GM23338 (cell line): Measurements from ENCODE around the gene NRXN2. TPM values are rescaled to one million over a fixed set of nuclear protein-coding genes. Genes with fewer than 3 reads are reported as not detected.

Experiments
- ATAC-seq: fragments of 200-7000 bp; cut with Tn5 transposase; 3 replicates; pipeline ENCODE4 v1.9.1; 2020
- DNase-seq: peaks from one replicate; pipeline ENCODE4 v3.0.0-alpha.2; 2015; ENCODE audit warnings: low spot score
- H2AFZ ChIP-seq: fragments of 200-600 bp; sonication (generic); 2 replicates; pipeline ENCODE4 v1.8.0; 2016; ENCODE audit warnings: antibody characterized with exemption, mild to moderate bottlenecking, moderate library complexity
- H3F3A ChIP-seq: fragments of 200-600 bp; sonication (generic); replicated peaks from 2 replicates; pipeline ENCODE4 v1.8.0; 2017; ENCODE audit warnings: antibody characterized with exemption, mixed run types, low read depth
- H3K27ac ChIP-seq: fragments of 200-600 bp; sonication (generic); 2 replicates; pipeline ENCODE4 v1.6.1; 2016; ENCODE audit warnings: low read depth
- H3K27me3 ChIP-seq: fragments of 200-600 bp; sonication (generic); 2 replicates; pipeline ENCODE4 v1.8.0; 2016; ENCODE audit warnings: mild to moderate bottlenecking, mixed run types, moderate library complexity; ENCODE audit not compliant: insufficient read depth
- H3K36me3 ChIP-seq: fragments of 200-600 bp; sonication (generic); 2 replicates; pipeline ENCODE4 v1.8.0; 2016; ENCODE audit warnings: mild to moderate bottlenecking; ENCODE audit not compliant: insufficient read depth
- H3K4me1 ChIP-seq: fragments of 200-600 bp; sonication (generic); 2 replicates; pipeline ENCODE4 v1.8.0; 2016; ENCODE audit warnings: mild to moderate bottlenecking, moderate library complexity; ENCODE audit not compliant: insufficient read depth
- H3K4me2 ChIP-seq: fragments of 200-600 bp; sonication (generic); 2 replicates; pipeline ENCODE4 v1.7.1; 2017; ENCODE audit warnings: mixed run types
- H3K4me3 ChIP-seq: fragments of 200-600 bp; sonication (generic); 2 replicates; pipeline ENCODE4 v1.6.1; 2016; ENCODE audit warnings: mixed run types
- H3K79me2 ChIP-seq: fragments of 200-600 bp; sonication (generic); replicated peaks from 2 replicates; pipeline ENCODE4 v1.8.0; 2017; ENCODE audit warnings: mild to moderate bottlenecking; ENCODE audit not compliant: insufficient read depth
- H3K9me2 ChIP-seq: fragments of 200-600 bp; sonication (generic); 2 replicates; pipeline ENCODE4 v1.8.0; 2017; ENCODE audit not compliant: insufficient read depth
- H4K20me1 ChIP-seq: fragments of 200-600 bp; sonication (generic); replicated peaks from 2 replicates; pipeline ENCODE4 v1.8.0; 2017; ENCODE audit warnings: mild to moderate bottlenecking; ENCODE audit not compliant: insufficient read depth
- H3K27ac Mint-ChIP-seq: 2 replicates; pipeline ENCODE4 v1.8.0; 2020; ENCODE audit warnings: inconsistent platforms, mild to moderate bottlenecking, moderate library complexity, mixed read lengths
- H3K27me3 Mint-ChIP-seq: 3 replicates; pipeline ENCODE4 v1.8.0; 2022; ENCODE audit warnings: low read depth, mild to moderate bottlenecking, moderate library complexity, mixed read lengths, inconsistent platforms; ENCODE audit not compliant: insufficient read depth, poor library complexity
- H3K36me3 Mint-ChIP-seq: 3 replicates; pipeline ENCODE4 v1.8.0; 2021; ENCODE audit warnings: low read depth, mild to moderate bottlenecking, inconsistent platforms, moderate library complexity, mixed read lengths
- H3K4me1 Mint-ChIP-seq: 3 replicates; pipeline ENCODE4 v1.8.0; 2020; ENCODE audit warnings: mild to moderate bottlenecking, inconsistent platforms, mixed read lengths
- H3K4me3 Mint-ChIP-seq: 3 replicates; pipeline ENCODE4 v1.8.0; 2021; ENCODE audit warnings: moderate library complexity, mild to moderate bottlenecking, inconsistent platforms, mixed read lengths
- H3K9me3 Mint-ChIP-seq: 3 replicates; pipeline ENCODE4 v1.8.0; 2020; ENCODE audit warnings: moderate library complexity, mild to moderate bottlenecking, inconsistent platforms, mixed read lengths
- EZH2phosphoT487 ChIP-seq: fragments of 200-600 bp; sonication (generic); IDR thresholded peaks from one replicate; pipeline ENCODE4 v1.8.1; 2018; ENCODE audit warnings: antibody characterized with exemption; ENCODE audit not compliant: unreplicated experiment
- NANOG ChIP-seq: IDR thresholded peaks from 2 replicates; pipeline ENCODE4 v1.6.1; 2016; ENCODE audit warnings: antibody characterized with exemption, borderline replicate concordance
- ZNF114 ChIP-seq: fragments of 250-450 bp; sonication (Bioruptor Pico); IDR thresholded peaks from 2 replicates; pipeline ENCODE4 v1.5.0; 2020; ENCODE audit warnings: mild to moderate bottlenecking, moderate library complexity
- polyA plus RNA-seq: library from polyadenylated mRNA; unstranded; fragments of >200 nt; fragmentation: Nextera tagmentation; extraction: Ambion mirVana; gene quantifications from 2 replicates; pipeline ENCODE4 v1.2.1, GENCODE V29; 2016
- total RNA-seq: library from RNA; depleted of rRNA; stranded (reverse); fragments of >200 nt; shearing (Covaris generic); gene quantifications from 2 replicates; pipeline ENCODE4 v1.2.3, GENCODE V29; 2014
- TF ChIP-seq, protein P1 (sequence below), 2 experiments: fragments of 200-600 bp in 1 of 2; sonication (generic) in 1 of 2; conservative IDR thresholded peaks; 2 replicates each; pipeline versions ENCODE4 v1.5.1 to v1.6.1; 2016 to 2017; ENCODE audit warnings: antibody characterized with exemption in 2 of 2, low read depth in 2 of 2, mild to moderate bottlenecking in 2 of 2, moderate library complexity in 1 of 2

NRXN2 gene
- total and polyA plus RNA-seq, 2 experiments from 2014 or later = 3.4 to 17.0 TPM

- no peak overlapping the region for H3K4me3 Mint-ChIP-seq
- peak overlapping the region; percentile 91 for H2AFZ ChIP-seq
- H3K79me2 ChIP-seq = no peaks in the 10 kb centered on the region
- peaks cover 14% of the 10 kb centered on the region; the same call in 1 of the 2 replicates for H3K4me1 ChIP-seq
- H3K27ac ChIP-seq = no peak overlapping the region
- TF ChIP-seq, protein P1, sequence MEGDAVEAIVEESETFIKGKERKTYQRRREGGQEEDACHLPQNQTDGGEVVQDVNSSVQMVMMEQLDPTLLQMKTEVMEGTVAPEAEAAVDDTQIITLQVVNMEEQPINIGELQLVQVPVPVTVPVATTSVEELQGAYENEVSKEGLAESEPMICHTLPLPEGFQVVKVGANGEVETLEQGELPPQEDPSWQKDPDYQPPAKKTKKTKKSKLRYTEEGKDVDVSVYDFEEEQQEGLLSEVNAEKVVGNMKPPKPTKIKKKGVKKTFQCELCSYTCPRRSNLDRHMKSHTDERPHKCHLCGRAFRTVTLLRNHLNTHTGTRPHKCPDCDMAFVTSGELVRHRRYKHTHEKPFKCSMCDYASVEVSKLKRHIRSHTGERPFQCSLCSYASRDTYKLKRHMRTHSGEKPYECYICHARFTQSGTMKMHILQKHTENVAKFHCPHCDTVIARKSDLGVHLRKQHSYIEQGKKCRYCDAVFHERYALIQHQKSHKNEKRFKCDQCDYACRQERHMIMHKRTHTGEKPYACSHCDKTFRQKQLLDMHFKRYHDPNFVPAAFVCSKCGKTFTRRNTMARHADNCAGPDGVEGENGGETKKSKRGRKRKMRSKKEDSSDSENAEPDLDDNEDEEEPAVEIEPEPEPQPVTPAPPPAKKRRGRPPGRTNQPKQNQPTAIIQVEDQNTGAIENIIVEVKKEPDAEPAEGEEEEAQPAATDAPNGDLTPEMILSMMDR (conservative IDR thresholded peaks at IDR 0.05; ENCODE audit: low read depth in 2 of 2) = no peak
- TF ChIP-seq ZNF114 (CRISPR knock-in tag) = no peak
- no peak overlapping the region for H3K4me3 ChIP-seq
- H3K36me3 Mint-ChIP-seq = no peaks in the 10 kb centered on the region; the same call in 2 of the 3 replicates
- ATAC-seq (peak; percentile 10), DNase-seq (peak; percentile 44)
- peaks cover 10% of the 10 kb centered on the region for H3K27me3 Mint-ChIP-seq
- H3F3A ChIP-seq = 0 out of 2 replicates have a peak, but pooled peaks cover 3% of the 10 kb centered on the region
- H3K36me3 ChIP-seq = no peaks in the 10 kb centered on the region
- H4K20me1 ChIP-seq = no peaks in the 10 kb centered on the region
- H3K27ac Mint-ChIP-seq = no peak overlapping the region
- H3K9me2 ChIP-seq = 0 out of 2 replicates have a peak, but pooled peaks cover 3% of the 10 kb centered on the region
- no peaks in the 10 kb centered on the region for H3K27me3 ChIP-seq
- H3K4me1 Mint-ChIP-seq = peaks cover 36% of the 10 kb centered on the region
- no peak overlapping the region for H3K4me2 ChIP-seq
- no peaks in the 10 kb centered on the region for H3K9me3 Mint-ChIP-seq
Measured at GRCh38 chr11:64568041-64568571, 154.9 kb downstream of the NRXN2 start.

GRCh38 chr11:64566915-64567891 is 155.8 kb downstream of the NRXN2 start:
- H3K4me1 ChIP-seq = peaks cover 14% of the 10 kb centered on the region; the same call in 1 of the 2 replicates
- H3K4me2 ChIP-seq = peak overlapping the region; percentile 40
- no peaks in the 10 kb centered on the region for H3K79me2 ChIP-seq
- H3K36me3 ChIP-seq = no peaks in the 10 kb centered on the region
- H2AFZ ChIP-seq = peak overlapping the region; percentile 91
- Mint-ChIP-seq H3K4me1 (peaks cover 31% of the 10 kb centered on the region), H3K9me3 (no peaks in the 10 kb centered on the region), H3K27me3 (peaks cover 12% of the 10 kb centered on the region), H3K36me3 (no peaks in the 10 kb centered on the region; the same call in 2 of the 3 replicates), H3K4me3 (peak overlapping the region; percentile 66), H3K27ac (peak overlapping the region; percentile 97)
- no peaks in the 10 kb centered on the region for H4K20me1 ChIP-seq
- H3K27me3 ChIP-seq = no peaks in the 10 kb centered on the region
- H3K27ac ChIP-seq = peak overlapping the region; percentile 5; the same call in 1 of the 2 replicates
- ATAC-seq (peak; percentile 10), DNase-seq (no peak)
- TF ChIP-seq NANOG (no peak), EZH2phosphoT487 (no peak)
- TF ChIP-seq, protein P1 (conservative IDR thresholded peaks at IDR 0.05; ENCODE audit: low read depth in 2 of 2) = no peak
- 0 out of 2 replicates have a peak, but pooled peaks cover 3% of the 10 kb centered on the region for H3F3A ChIP-seq
- H3K4me3 ChIP-seq = peak overlapping the region; percentile 22
- H3K9me2 ChIP-seq = 0 out of 2 replicates have a peak, but pooled peaks cover 3% of the 10 kb centered on the region
